ENCODE measurements around the gene PRKD2.
"Not testable (repeated sequence)": the region's sequence is repeated elsewhere in the genome, so short reads cannot be mapped to it uniquely, and the experiment has no call there.

PRKD2 gene

DNA sequence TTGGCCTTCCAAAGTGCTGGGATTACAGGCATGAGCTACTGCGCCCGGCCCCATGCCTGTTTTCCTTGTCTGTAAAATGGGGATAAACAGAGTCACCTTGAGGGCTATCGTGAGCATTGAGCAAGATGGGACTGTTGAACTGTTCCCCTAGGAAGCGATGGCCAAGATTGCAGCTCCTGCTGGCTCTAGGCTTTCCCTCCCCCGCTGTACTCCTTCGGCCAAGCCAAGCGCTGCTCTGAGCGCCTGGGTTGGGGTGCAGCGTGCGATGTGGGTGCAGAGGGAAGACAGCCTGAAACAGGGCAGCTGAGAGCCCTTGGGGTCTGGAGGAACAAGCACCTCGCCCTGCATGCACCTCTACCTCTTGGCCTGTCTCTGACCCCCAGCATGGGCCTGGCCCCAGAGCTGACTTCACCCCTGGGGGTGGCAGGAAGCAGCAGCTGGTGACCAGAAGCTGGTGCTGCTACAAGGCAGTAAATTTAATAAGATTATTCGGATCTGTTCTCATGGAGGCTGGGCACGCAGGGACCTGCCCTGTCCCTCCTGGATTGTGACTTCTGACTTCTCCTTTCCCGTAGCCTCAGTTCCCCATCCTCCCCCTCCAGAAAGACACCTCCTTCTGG is 86.2 kb downstream of the PRKD2 start:
- no peak for DNase-seq (ENCODE audit: low spot score)

GRCh38 chr19:46629546-46630025 is 87.3 kb downstream of the PRKD2 start:
- DNase-seq (ENCODE audit: low spot score): no peak

DNA sequence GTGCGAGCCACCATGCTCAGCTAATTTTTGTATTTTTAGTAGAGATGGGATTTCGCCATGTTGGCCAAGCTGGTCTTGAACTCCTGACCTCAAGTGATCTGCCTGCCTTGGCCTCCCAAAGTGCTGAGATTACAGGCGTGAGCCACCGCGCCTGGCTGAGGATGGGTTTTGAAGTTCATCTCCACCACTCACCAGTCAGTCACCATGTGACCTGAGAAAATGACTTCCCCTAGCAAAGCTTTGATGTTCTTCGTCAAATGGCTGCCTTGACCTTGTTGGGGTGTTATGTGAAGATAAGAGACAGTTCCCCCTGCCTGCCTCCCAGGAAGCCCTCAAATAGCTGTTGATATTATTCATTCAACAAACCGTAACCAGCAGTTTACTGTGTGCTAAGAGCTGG is 87.9 kb downstream of the PRKD2 start:
- DNase-seq (ENCODE audit: low spot score): not testable (repeated sequence)

DNA sequence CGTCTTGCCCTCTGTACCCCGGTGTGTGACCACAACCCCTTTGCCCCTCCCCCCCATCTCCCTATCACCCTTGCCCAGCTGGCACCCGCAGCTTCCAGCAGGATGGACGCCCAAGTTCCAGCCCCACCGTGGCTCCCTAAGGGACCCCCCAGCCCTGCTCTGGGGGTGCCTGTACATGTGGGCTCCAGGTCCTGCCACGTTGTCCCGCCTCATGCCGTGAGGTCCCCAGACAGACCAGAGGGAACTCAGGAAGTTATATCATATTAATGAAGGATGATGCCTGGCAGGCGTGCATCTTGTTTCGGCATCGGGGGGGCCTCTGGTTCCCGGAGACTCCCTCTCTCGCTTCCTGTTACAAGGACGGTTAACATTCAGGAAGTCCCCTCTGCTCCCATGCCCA is 90.5 kb downstream of the PRKD2 start:
- no peak for DNase-seq (ENCODE audit: low spot score)

GRCh38 chr19:46625731-46626130 is 91.2 kb downstream of the PRKD2 start:
- DNase-seq (ENCODE audit: low spot score): no peak

GRCh38 chr19:46624958-46625661 is 91.8 kb downstream of the PRKD2 start, which contains the start of gene PTGIR:
PTGIR (minus strand) TSS chr19:46625089; CDS start chr19:46624225, 864 bp downstream.
- DNase-seq (ENCODE audit: low spot score): peak; percentile 81
